ENCODE data around the gene CNMD. TPM values are rescaled to one million over a fixed set of nuclear protein-coding genes. Genes with fewer than 3 reads are reported as not detected.

CNMD gene
- polyA plus RNA-seq, 1 of the 3 experiments (the other 2 are of a cell fraction) = not detected

- no peaks in the 10 kb centered on the region for H3K9me2 ChIP-seq
- DNase-seq = no peak
- ChIA-PET CTCF (interaction anchor here (0.7 to 2.5 kb wide), 8 partner anchors 16 to 498 kb away, joined by 3 to 12 read pairs (median 4); partner anchors contain the start of gene PCDH8), POLR2A (no interaction called here)
- H2AFZ ChIP-seq (ENCODE audit: low read depth) = no peak overlapping the region
- no peaks in the 10 kb centered on the region for H3K9me3 ChIP-seq
- H3K4me2 ChIP-seq = no peak overlapping the region
- H3K4me1 ChIP-seq (ENCODE audit: control insufficient read depth in 1 of 2, insufficient read depth in 2 of 2, low read depth in 1 of 2, low read length in 1 of 2) = peaks cover 0 to 4% of the 10 kb centered on the region in 2 experiments; a peak in 1 of 4 replicates
- H4K20me1 ChIP-seq (ENCODE audit: insufficient read depth) = no peaks in the 10 kb centered on the region
- 89% methylated on average over 6 of the region's 6 CpGs for whole genome bisulfite sequencing (ENCODE audit: low lambda C conversion rate)
- H3F3A ChIP-seq (replicated peaks; ENCODE audit: insufficient read depth) = no peaks in the 10 kb centered on the region
- no peak overlapping the region for H3K9ac ChIP-seq
- no peaks in the 10 kb centered on the region for H3K27me3 ChIP-seq (ENCODE audit: insufficient read depth)
- H3K79me2 ChIP-seq (ENCODE audit: insufficient read depth) = no peaks in the 10 kb centered on the region
- TF ChIP-seq MEF2A (IDR thresholded peaks at IDR 0.05; ENCODE audit: borderline replicate concordance, low read depth) (no peak), REST (IDR thresholded peaks at IDR 0.05; ENCODE audit: low read depth, low read length) (no peak), MXI1 (IDR thresholded peaks at IDR 0.05; ENCODE audit: low read depth, low read length) (no peak), TAF1 (IDR thresholded peaks at IDR 0.05; ENCODE audit: borderline replicate concordance, low read depth, low read length) (no peak)
- no peak overlapping the region for H3K27ac ChIP-seq (ENCODE audit: low read depth in 2 of 2, low read length in 1 of 2)
- H3K36me3 ChIP-seq (replicated peaks in 1 of 2; ENCODE audit: control insufficient read depth in 1 of 2, insufficient read depth in 2 of 2, low read length in 1 of 2) = peaks cover 0 to 3% of the 10 kb centered on the region in 2 experiments
- H3K4me3 ChIP-seq (ENCODE audit: low read depth in 2 of 2, low read length in 1 of 2) = no peak overlapping the region
Measured at GRCh38 chr13:52703482-52703881, 36.1 kb downstream of the CNMD start.

GRCh38 chr13:52701728-52702465 lies 37.7 kb downstream of the CNMD start:
- no peaks in the 10 kb centered on the region for H3K9me3 ChIP-seq
- no peak for TF ChIP-seq IRF3 (IDR thresholded peaks at IDR 0.05; ENCODE audit: low read depth, low read length)
- no peak for TF ChIP-seq MAX (IDR thresholded peaks at IDR 0.05; ENCODE audit: low read depth)
- no peak for TF ChIP-seq JUND (IDR thresholded peaks at IDR 0.05)
- no peak for TF ChIP-seq GATA2 (CRISPR knock-in tag; IDR thresholded peaks at IDR 0.05)
- no peak for TF ChIP-seq POLR2AphosphoS5 (IDR thresholded peaks at IDR 0.05; ENCODE audit: low read depth, low read length)
- no peak for TF ChIP-seq TCF12 (IDR thresholded peaks at IDR 0.05)
- TF ChIP-seq FOXM1 (IDR thresholded peaks at IDR 0.05; ENCODE audit: low read depth) = no peak
- no peak for TF ChIP-seq CHD2 (IDR thresholded peaks at IDR 0.05; ENCODE audit: low read length, partially characterized antibody)
- no peak for TF ChIP-seq FOSL2 (IDR thresholded peaks at IDR 0.05; ENCODE audit: borderline replicate concordance, low read depth)
- no peak for TF ChIP-seq USF1 (IDR thresholded peaks at IDR 0.05; ENCODE audit: borderline replicate concordance, low read depth)
- no peak for TF ChIP-seq RXRA (IDR thresholded peaks at IDR 0.05; ENCODE audit: borderline replicate concordance, low read depth)
- TF ChIP-seq MXI1 (IDR thresholded peaks at IDR 0.05; ENCODE audit: low read depth, low read length) = no peak
- TF ChIP-seq NFIC (IDR thresholded peaks at IDR 0.05; ENCODE audit: borderline replicate concordance) = no peak
- no peak for TF ChIP-seq TAF1 (IDR thresholded peaks at IDR 0.05; ENCODE audit: borderline replicate concordance, low read depth, low read length)
- no peak for TF ChIP-seq SMC3 (IDR thresholded peaks at IDR 0.05; ENCODE audit: low read depth, low read length)
- no peaks in the 10 kb centered on the region for H3F3A ChIP-seq (replicated peaks; ENCODE audit: insufficient read depth)
- no peak overlapping the region for H3K4me3 ChIP-seq (ENCODE audit: low read depth in 2 of 2, low read length in 1 of 2)
- DNase-seq = no peak
- no peaks in the 10 kb centered on the region for H3K79me2 ChIP-seq (ENCODE audit: insufficient read depth)
- H3K4me2 ChIP-seq = no peak overlapping the region
- peaks cover 0 to 4% of the 10 kb centered on the region in 2 experiments; a peak in 1 of 4 replicates for H3K4me1 ChIP-seq (ENCODE audit: control insufficient read depth in 1 of 2, insufficient read depth in 2 of 2, low read depth in 1 of 2, low read length in 1 of 2)
- no peaks in the 10 kb centered on the region for H3K27me3 ChIP-seq (ENCODE audit: insufficient read depth)
- no peaks in the 10 kb centered on the region for H4K20me1 ChIP-seq (ENCODE audit: insufficient read depth)
- no peak overlapping the region for H2AFZ ChIP-seq (ENCODE audit: low read depth)
- ChIA-PET CTCF (interaction anchor here (1.3 to 2.5 kb wide), 3 partner anchors 10 to 107 kb away, joined by 4 to 12 read pairs (median 7); no protein-coding TSS in a partner anchor), POLR2A (interaction anchor here (0.7 kb wide), 1 partner anchor 224 kb away, joined by 3 read pairs; no protein-coding TSS in a partner anchor)
- no peak overlapping the region for H3K9ac ChIP-seq
- WGBS (ENCODE audit: low lambda C conversion rate) = 98% methylated on average over 6 of the region's 6 CpGs
- peaks cover 0 to 3% of the 10 kb centered on the region in 2 experiments for H3K36me3 ChIP-seq (replicated peaks in 1 of 2; ENCODE audit: control insufficient read depth in 1 of 2, insufficient read depth in 2 of 2, low read length in 1 of 2)
- H3K27ac ChIP-seq (ENCODE audit: low read depth in 2 of 2, low read length in 1 of 2) = no peak overlapping the region
- H3K9me2 ChIP-seq = no peaks in the 10 kb centered on the region
